ENCODE results near the gene WNT2B. TPM values are rescaled to one million over a fixed set of nuclear protein-coding genes. Genes with fewer than 3 reads are reported as not detected.
A peak's percentile ranks its signal among the peaks of the same experiment; 100 is the strongest.

Gene WNT2B
- total RNA-seq, 1 experiment from 2014 or later, result 1.2 TPM

DNA sequence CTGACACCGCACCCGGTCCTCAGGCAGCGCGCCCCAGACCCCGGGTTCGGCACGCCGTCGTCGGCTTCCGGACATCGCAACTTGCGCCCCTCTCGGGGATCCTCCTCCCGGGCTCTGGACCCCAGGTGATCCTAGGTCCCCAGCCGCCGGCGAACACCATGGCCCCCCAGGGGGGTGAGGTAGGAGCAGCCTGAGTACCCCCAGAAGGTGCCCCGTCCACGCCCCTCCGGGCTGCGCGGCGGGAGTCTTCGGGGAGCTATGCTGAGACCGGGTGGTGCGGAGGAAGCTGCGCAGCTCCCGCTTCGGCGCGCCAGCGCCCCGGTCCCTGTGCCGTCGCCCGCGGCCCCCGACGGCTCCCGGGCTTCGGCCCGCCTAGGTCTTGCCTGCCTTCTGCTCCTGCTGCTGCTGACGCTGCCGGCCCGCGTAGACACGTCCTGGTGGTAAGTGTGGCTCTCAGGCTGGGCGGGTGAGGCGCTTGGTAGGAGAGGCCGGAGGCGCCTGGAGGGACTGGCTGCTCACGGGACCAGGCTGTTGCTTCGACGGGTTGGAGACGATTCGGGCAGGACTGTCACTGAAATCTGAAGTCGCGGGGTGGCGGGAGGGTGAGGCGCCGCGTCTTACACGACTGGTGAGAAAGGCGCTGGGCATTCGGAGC is 367 bp downstream of the WNT2B start:
- CTCF ChIA-PET, result interaction anchor here (0.6 to 2.7 kb wide), 7 partner anchors 15 to 213 kb away, joined by 3 to 9 read pairs (median 8); partner anchors contain the start of gene MOV10
- DNase-seq (ENCODE audit: low spot score), result peak; percentile 58
- H3K36me3 Mint-ChIP-seq, result no peaks in the 10 kb centered on the region

DNA sequence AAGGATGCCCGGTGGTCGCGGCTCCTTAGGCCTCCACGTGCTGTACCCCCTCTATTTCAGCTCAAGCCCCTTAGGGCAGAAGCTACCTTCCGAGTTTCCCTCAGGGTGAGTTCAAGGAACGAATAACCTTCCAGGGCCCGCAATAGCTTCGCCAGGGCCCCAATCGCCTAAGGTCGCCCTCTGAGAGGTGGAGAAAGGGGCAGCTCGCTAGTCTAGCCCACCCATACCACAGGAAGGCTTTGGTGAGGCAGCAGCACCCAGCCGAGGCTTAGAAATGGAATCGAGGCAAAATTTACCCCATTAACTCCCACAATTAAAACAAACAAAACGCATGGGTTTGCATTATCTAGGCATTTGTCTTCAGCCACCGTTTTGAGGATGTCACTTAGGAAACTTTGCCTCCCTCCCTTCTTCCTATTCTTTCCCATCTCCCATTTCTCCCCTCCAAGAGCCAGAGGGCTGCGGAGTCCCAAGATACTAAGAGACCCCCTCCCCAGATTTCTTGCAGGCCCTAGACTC is 954 bp downstream of the WNT2B start:
- no peaks in the 10 kb centered on the region for H3K36me3 Mint-ChIP-seq
- no peak for ATAC-seq
- peaks cover 20% of the 10 kb centered on the region for H3K4me1 Mint-ChIP-seq

More for the DNA sequence above, 367 bp downstream of the WNT2B start:
- no peak for TF ChIP-seq CBFB (CRISPR knock-in tag; IDR thresholded peaks at IDR 0.05; ENCODE audit: low read depth)
- no peak for TF ChIP-seq ZNF317 (CRISPR knock-in tag; IDR thresholded peaks at IDR 0.05; ENCODE audit: borderline replicate concordance, low read depth)
- TF ChIP-seq SP1 (CRISPR knock-in tag; conservative IDR thresholded peaks at IDR 0.05), result 0 out of 2 replicates have a peak, but pooled peaks have one; percentile 4
- TF ChIP-seq, protein P1, sequence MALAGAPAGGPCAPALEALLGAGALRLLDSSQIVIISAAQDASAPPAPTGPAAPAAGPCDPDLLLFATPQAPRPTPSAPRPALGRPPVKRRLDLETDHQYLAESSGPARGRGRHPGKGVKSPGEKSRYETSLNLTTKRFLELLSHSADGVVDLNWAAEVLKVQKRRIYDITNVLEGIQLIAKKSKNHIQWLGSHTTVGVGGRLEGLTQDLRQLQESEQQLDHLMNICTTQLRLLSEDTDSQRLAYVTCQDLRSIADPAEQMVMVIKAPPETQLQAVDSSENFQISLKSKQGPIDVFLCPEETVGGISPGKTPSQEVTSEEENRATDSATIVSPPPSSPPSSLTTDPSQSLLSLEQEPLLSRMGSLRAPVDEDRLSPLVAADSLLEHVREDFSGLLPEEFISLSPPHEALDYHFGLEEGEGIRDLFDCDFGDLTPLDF (CRISPR knock-in tag; IDR thresholded peaks at IDR 0.05), result 0 out of 2 replicates have a peak, but pooled peaks have one; percentile 41
- TF ChIP-seq TP53 (CRISPR knock-in tag; IDR thresholded peaks at IDR 0.05), result 0 out of 2 replicates have a peak, but pooled peaks have one; percentile 1
- peak; percentile 13 for ATAC-seq
- POLR2A ChIA-PET, result interaction anchor here (0.5 to 1.3 kb wide), 2 partner anchors 49 to 52 kb away, joined by 3 read pairs; no protein-coding TSS in a partner anchor
- peak overlapping the region; percentile 68 for H3K4me3 Mint-ChIP-seq
- H3K27ac Mint-ChIP-seq, result no peak overlapping the region
- peaks cover 89% of the 10 kb centered on the region for H3K27me3 Mint-ChIP-seq (ENCODE audit: low read depth)
- H3K4me1 Mint-ChIP-seq, result peaks cover 21% of the 10 kb centered on the region
- no peaks in the 10 kb centered on the region for H3K9me3 Mint-ChIP-seq

DNA sequence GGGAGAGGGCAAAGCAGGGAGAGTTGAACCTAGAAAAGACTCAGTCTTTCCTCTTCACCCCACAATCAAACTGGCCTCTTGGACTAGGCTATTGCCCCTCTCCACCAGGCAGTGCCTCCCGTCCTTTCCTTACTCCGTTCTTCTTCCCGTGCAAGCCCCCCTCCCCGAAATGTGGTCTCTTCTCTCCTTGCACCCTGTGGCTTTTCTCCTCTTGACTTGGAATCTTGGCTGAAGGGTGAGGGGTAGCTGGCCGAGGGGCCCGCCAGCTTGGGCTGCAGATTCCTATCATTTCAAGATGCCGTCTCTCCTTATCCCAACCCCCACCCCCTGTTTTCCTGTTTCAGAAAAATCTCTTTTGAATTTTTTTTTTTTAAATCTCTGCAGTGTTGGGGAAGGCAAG is 1.6 kb downstream of the WNT2B start:
- CTCF ChIA-PET, result interaction anchor here (0.8 to 2.7 kb wide), 5 partner anchors 8 to 141 kb away, joined by 3 to 13 read pairs (median 6); no protein-coding TSS in a partner anchor
- Mint-ChIP-seq H3K36me3 (no peaks in the 10 kb centered on the region), H3K9me3 (no peaks in the 10 kb centered on the region), H3K4me3 (peak overlapping the region; percentile 68), H3K4me1 (peaks cover 18% of the 10 kb centered on the region), H3K27me3 (ENCODE audit: low read depth) (peaks cover 77% of the 10 kb centered on the region), H3K27ac (no peak overlapping the region)
- no peak for ATAC-seq
- TF ChIP-seq KAT7 (CRISPR knock-in tag; IDR thresholded peaks at IDR 0.05; ENCODE audit: borderline replicate concordance), result no peak
- no peak for TF ChIP-seq ZNF138 (CRISPR knock-in tag; conservative IDR thresholded peaks at IDR 0.05)
- no peak for TF ChIP-seq ZNF423 (CRISPR knock-in tag; IDR thresholded peaks at IDR 0.05)
- TF ChIP-seq, protein P2, sequence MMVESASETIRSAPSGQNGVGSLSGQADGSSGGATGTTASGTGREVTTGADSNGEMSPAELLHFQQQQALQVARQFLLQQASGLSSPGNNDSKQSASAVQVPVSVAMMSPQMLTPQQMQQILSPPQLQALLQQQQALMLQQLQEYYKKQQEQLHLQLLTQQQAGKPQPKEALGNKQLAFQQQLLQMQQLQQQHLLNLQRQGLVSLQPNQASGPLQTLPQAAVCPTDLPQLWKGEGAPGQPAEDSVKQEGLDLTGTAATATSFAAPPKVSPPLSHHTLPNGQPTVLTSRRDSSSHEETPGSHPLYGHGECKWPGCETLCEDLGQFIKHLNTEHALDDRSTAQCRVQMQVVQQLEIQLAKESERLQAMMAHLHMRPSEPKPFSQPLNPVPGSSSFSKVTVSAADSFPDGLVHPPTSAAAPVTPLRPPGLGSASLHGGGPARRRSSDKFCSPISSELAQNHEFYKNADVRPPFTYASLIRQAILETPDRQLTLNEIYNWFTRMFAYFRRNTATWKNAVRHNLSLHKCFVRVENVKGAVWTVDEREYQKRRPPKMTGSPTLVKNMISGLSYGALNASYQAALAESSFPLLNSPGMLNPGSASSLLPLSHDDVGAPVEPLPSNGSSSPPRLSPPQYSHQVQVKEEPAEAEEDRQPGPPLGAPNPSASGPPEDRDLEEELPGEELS (CRISPR knock-in tag; IDR thresholded peaks at IDR 0.05), result no peak
- TF ChIP-seq RELA (CRISPR knock-in tag; IDR thresholded peaks at IDR 0.05; ENCODE audit: borderline replicate concordance), result no peak
- TF ChIP-seq TEAD1 (CRISPR knock-in tag; IDR thresholded peaks at IDR 0.05), result no peak
- TF ChIP-seq TP53 (CRISPR knock-in tag; IDR thresholded peaks at IDR 0.05), result no peak
- TF ChIP-seq JAZF1 (CRISPR knock-in tag; IDR thresholded peaks at IDR 0.05), result no peak
- TF ChIP-seq NFATC4 (CRISPR knock-in tag; IDR thresholded peaks at IDR 0.05), result no peak
- POLR2A ChIA-PET, result interaction anchor here (1.9 kb wide), 1 partner anchor 9 kb away, joined by 5 read pairs; no protein-coding TSS in a partner anchor
- DNase-seq (ENCODE audit: low spot score), result no peak

More for the DNA sequence above, 954 bp downstream of the WNT2B start:
- TF ChIP-seq NR3C1 (CRISPR knock-in tag; conservative IDR thresholded peaks at IDR 0.05; ENCODE audit: low read depth) (no peak), NFATC4 (CRISPR knock-in tag; IDR thresholded peaks at IDR 0.05) (no peak), ETV6 (CRISPR knock-in tag; IDR thresholded peaks at IDR 0.05) (no peak), ZNF396 (CRISPR knock-in tag; IDR thresholded peaks at IDR 0.05; ENCODE audit: borderline replicate concordance) (no peak), ZNF263 (CRISPR knock-in tag; IDR thresholded peaks at IDR 0.05; ENCODE audit: low read depth) (no peak), TP53 (CRISPR knock-in tag; IDR thresholded peaks at IDR 0.05) (no peak)
- TF ChIP-seq, protein P3, sequence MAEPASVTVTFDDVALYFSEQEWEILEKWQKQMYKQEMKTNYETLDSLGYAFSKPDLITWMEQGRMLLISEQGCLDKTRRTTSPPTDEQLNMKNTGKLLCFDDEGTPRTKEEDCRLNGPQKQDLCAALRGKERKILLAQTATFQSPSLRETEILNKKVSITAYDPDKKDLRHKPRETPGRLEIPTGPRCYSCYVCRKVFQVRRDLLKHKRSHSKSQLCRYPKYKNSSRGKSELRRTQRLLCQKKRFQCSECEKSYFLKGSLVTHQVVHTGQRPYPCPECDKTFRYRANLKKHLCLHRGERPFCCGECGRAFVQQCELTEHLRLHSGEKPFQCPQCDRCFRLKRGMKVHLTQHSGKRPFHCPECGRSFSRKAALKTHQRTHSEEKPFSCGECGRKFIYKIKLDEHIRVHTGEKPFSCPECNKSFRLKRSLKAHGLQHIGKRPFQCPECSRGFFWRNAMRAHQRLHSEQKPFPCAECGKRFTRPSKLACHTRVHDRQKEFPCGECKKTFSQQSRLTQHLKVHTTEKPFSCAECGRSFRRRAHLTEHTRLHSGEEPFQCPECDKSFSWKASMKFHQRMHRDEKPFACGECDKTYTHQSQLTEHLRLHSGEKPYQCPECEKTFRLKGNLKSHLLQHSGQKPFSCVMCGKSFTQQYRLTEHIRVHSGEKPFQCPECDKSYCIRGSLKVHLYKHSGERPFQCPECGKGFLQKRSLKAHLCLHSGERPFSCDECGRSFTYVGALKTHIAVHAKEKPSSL (CRISPR knock-in tag; conservative IDR thresholded peaks at IDR 0.05), result no peak
- H3K27me3 Mint-ChIP-seq (ENCODE audit: low read depth), result peaks cover 83% of the 10 kb centered on the region
- DNase-seq (ENCODE audit: low spot score), result no peak
- H3K4me3 Mint-ChIP-seq, result peak overlapping the region; percentile 68
- ChIA-PET POLR2A (interaction anchor here (1.3 to 1.9 kb wide), 2 partner anchors 8 to 48 kb away, joined by 3 to 5 read pairs; no protein-coding TSS in a partner anchor), CTCF (interaction anchor here (0.6 to 2.7 kb wide), 9 partner anchors 14 to 213 kb away, joined by 3 to 13 read pairs (median 8); partner anchors contain the start of gene MOV10)
- no peak overlapping the region for H3K27ac Mint-ChIP-seq
- no peaks in the 10 kb centered on the region for H3K9me3 Mint-ChIP-seq

All from WTC11 (cell line).